MCF 10A (cell line): Measurements from ENCODE around the gene HNMT. TPM values are rescaled to one million over a fixed set of nuclear protein-coding genes. Genes with fewer than 3 reads are reported as not detected.

Experiments
- BruUV-seq: library from RNA; stranded (reverse); fragments of 400-500 nt; replicated peaks from 2 replicates; lab custom pipeline; 2021; lab: Mats Ljungman, UMichigan
- CTCF ChIA-PET: fragments of 300-600 bp; sonication (Branson Sonifier 250); formaldehyde crosslinking; extraction: SDS; loops from one replicate; lab custom pipeline; 2021; ENCODE audit warnings: antibody characterized with exemption, inconsistent platforms; lab: Yijun Ruan, JAX
- POLR2A ChIA-PET: fragments of 300-600, 350-650 bp; sonication (Branson Sonifier 250); formaldehyde crosslinking; extraction: SDS; loops from one replicate; lab custom pipeline; 2020; ENCODE audit warnings: antibody characterized with exemption, inconsistent platforms; lab: Yijun Ruan, JAX
- DNase-seq: peaks from one replicate; pipeline ENCODE4 v3.0.0-alpha.2; 2018; ENCODE audit not compliant: unreplicated experiment
- H3K27ac Mint-ChIP-seq: one replicate; pipeline ENCODE4 v1.8.0; 2022; ENCODE audit warnings: mild to moderate bottlenecking, low read depth, mixed read lengths; ENCODE audit not compliant: unreplicated experiment
- H3K27me3 Mint-ChIP-seq: one replicate; pipeline ENCODE4 v1.8.0; 2022; ENCODE audit warnings: mixed read lengths; ENCODE audit not compliant: insufficient read depth, unreplicated experiment
- H3K36me3 Mint-ChIP-seq: one replicate; pipeline ENCODE4 v1.8.0; 2022; ENCODE audit warnings: mild to moderate bottlenecking, moderate library complexity, mixed read lengths; ENCODE audit not compliant: insufficient read depth, unreplicated experiment
- H3K4me1 Mint-ChIP-seq: one replicate; pipeline ENCODE4 v1.8.0; 2022; ENCODE audit warnings: mixed read lengths; ENCODE audit not compliant: insufficient read depth, unreplicated experiment
- H3K4me3 Mint-ChIP-seq: one replicate; pipeline ENCODE4 v1.8.0; 2022; ENCODE audit warnings: mild to moderate bottlenecking, moderate library complexity, mixed read lengths; ENCODE audit not compliant: unreplicated experiment
- H3K9me3 Mint-ChIP-seq: one replicate; pipeline ENCODE4 v1.8.0; 2022; ENCODE audit warnings: mixed read lengths; ENCODE audit not compliant: unreplicated experiment
- CTCF ChIP-seq: fragments of 200-600 bp; IDR thresholded peaks from one replicate; pipeline ENCODE4 v1.8.0; 2022; ENCODE audit warnings: antibody characterized with exemption, mild to moderate bottlenecking; ENCODE audit not compliant: unreplicated experiment
- intact Hi-C: fragments of 100-400 bp; cut with micrococcal nuclease; formaldehyde crosslinking; loops from 2 replicates; pipeline ENCODE4 v1.14.1; 2022
- total RNA-seq: library from RNA; stranded (reverse); gene quantifications from 2 replicates; pipeline ENCODE4 v1.2.3, GENCODE V29; 2022

HNMT gene
- total RNA-seq, 1 experiment from 2014 or later, result 0.28 TPM

GRCh38 chr2:137930146-137930545 lies 34.1 kb upstream of the HNMT start:
- ChIA-PET POLR2A (no interaction called here), CTCF (interaction anchor here (1.3 to 1.6 kb wide), 2 partner anchors 17 to 443 kb away, joined by 3 read pairs; no protein-coding TSS in a partner anchor)
- DNase-seq, result no peak
- Mint-ChIP-seq H3K4me1 (no peaks in the 10 kb centered on the region), H3K27ac (no peak overlapping the region), H3K36me3 (no peaks in the 10 kb centered on the region), H3K9me3 (peaks cover 13% of the 10 kb centered on the region), H3K27me3 (no peaks in the 10 kb centered on the region), H3K4me3 (no peak overlapping the region)
- intact Hi-C loops, result no loop called here
- BruUV-seq, result no TSS peak
- no peak for TF ChIP-seq CTCF

GRCh38 chr2:137935591-137935990 lies 28.7 kb upstream of the HNMT start:
- no TSS peak for BruUV-seq
- Mint-ChIP-seq H3K4me3 (no peak overlapping the region), H3K36me3 (no peaks in the 10 kb centered on the region), H3K27me3 (no peaks in the 10 kb centered on the region), H3K27ac (no peak overlapping the region), H3K9me3 (peaks cover 13% of the 10 kb centered on the region), H3K4me1 (peaks cover 15% of the 10 kb centered on the region)
- intact Hi-C loops, result no loop called here
- no peak for TF ChIP-seq CTCF
- ChIA-PET CTCF (interaction anchor here (0.6 to 1.2 kb wide), 3 partner anchors 154 to 891 kb away, joined by 3 to 4 read pairs (median 3); no protein-coding TSS in a partner anchor), POLR2A (no interaction called here)
- DNase-seq, result no peak

- no peak for TF ChIP-seq CTCF
- CTCF ChIA-PET, result interaction anchor here (0.6 to 1.4 kb wide), 3 partner anchors 11 to 850 kb away, joined by 3 to 5 read pairs (median 4); no protein-coding TSS in a partner anchor
- Mint-ChIP-seq H3K9me3 (no peaks in the 10 kb centered on the region), H3K4me3 (no peak overlapping the region), H3K36me3 (no peaks in the 10 kb centered on the region), H3K27me3 (no peaks in the 10 kb centered on the region), H3K4me1 (peaks cover 15% of the 10 kb centered on the region), H3K27ac (no peak overlapping the region)
- no TSS peak for BruUV-seq
- POLR2A ChIA-PET, result no interaction called here
- DNase-seq, result no peak
- intact Hi-C loops, result no loop called here
These were observed 27.0 kb upstream of the HNMT start for GRCh38 chr2:137937246-137937645.

GRCh38 chr2:137937778-137938177 lies 26.5 kb upstream of the HNMT start:
- intact Hi-C loops, result no loop called here
- H3K36me3 Mint-ChIP-seq, result no peaks in the 10 kb centered on the region
- no peak overlapping the region for H3K4me3 Mint-ChIP-seq
- BruUV-seq, result no TSS peak
- CTCF ChIA-PET, result interaction anchor here (0.6 to 1.4 kb wide), 5 partner anchors 10 to 1024 kb away, joined by 3 to 5 read pairs (median 4); no protein-coding TSS in a partner anchor
- no peaks in the 10 kb centered on the region for H3K27me3 Mint-ChIP-seq
- H3K27ac Mint-ChIP-seq, result no peak overlapping the region
- H3K9me3 Mint-ChIP-seq, result no peaks in the 10 kb centered on the region
- POLR2A ChIA-PET, result no interaction called here
- peaks cover 15% of the 10 kb centered on the region for H3K4me1 Mint-ChIP-seq
- no peak for TF ChIP-seq CTCF
- DNase-seq, result no peak
